Measurements from ENCODE around the gene BRMS1. TPM values are rescaled to one million over a fixed set of nuclear protein-coding genes. Genes with fewer than 3 reads are reported as not detected.
"Not testable (repeated sequence)": the region's sequence is repeated elsewhere in the genome, so short reads cannot be mapped to it uniquely, and the experiment has no call there.

Gene BRMS1
- 10 to 100 TPM; 36.7 to 59.2 (median 42.0) TPM for total RNA-seq

DNA sequence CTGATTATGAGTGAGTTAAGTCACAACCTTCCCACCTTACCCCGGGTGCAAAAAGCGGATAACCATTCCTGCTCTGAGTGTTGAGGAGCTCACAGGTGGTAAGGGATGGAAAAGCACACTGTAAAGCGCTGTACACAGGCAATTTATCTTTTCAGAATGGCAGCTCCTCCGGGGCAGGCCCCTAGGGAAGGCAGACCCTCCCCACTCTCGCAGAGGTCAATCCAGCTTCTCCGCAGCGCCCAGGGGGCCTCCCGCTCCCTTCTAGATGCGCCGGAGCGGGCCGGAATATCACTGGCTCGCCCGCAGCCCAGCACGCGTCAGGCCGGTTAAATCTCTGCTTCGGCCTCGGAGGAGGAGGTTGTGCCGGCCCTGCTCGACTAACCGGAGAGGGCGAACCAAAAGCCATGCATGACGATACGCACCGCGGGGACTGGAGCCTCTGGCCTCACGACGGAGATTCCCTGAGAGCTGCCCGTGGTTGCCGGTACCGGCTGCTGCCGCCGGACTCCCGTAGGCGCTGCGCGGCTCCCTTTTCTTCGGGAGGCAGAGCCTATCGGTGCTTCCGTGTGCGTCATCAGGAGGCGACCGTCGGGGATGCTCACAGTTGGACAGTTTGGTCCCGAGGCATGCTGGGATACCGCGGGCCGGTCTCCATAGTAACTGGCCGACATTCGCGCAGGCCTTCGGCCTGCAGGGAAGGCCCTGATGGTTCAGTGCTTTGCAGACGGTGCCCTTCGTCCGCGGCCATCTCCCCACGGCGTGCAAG, at the start of gene BRMS1:
TSS of gene BRMS1 (minus strand) at position 555 of the 766 bp plus-strand sequence. CDS start 2,870 bp downstream, outside the sequence.
- peak; percentile 80 for ATAC-seq (ENCODE audit: low FRiP score)
- TF ChIP-seq, protein P1, sequence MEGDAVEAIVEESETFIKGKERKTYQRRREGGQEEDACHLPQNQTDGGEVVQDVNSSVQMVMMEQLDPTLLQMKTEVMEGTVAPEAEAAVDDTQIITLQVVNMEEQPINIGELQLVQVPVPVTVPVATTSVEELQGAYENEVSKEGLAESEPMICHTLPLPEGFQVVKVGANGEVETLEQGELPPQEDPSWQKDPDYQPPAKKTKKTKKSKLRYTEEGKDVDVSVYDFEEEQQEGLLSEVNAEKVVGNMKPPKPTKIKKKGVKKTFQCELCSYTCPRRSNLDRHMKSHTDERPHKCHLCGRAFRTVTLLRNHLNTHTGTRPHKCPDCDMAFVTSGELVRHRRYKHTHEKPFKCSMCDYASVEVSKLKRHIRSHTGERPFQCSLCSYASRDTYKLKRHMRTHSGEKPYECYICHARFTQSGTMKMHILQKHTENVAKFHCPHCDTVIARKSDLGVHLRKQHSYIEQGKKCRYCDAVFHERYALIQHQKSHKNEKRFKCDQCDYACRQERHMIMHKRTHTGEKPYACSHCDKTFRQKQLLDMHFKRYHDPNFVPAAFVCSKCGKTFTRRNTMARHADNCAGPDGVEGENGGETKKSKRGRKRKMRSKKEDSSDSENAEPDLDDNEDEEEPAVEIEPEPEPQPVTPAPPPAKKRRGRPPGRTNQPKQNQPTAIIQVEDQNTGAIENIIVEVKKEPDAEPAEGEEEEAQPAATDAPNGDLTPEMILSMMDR (IDR thresholded peaks at IDR 0.05), result no peak
- DNase-seq (ENCODE audit: low spot score), result peak; percentile 98

GRCh38 chr11:66393954-66394353, 49.0 kb upstream of the BRMS1 start:
- ATAC-seq (ENCODE audit: low FRiP score) (no peak), DNase-seq (ENCODE audit: low spot score) (no peak)
- TF ChIP-seq, protein P1 (IDR thresholded peaks at IDR 0.05), result no peak

- ATAC-seq (ENCODE audit: low FRiP score), result no peak
Observed at GRCh38 chr11:66391322-66391721, 46.4 kb upstream of the BRMS1 start.

GRCh38 chr11:66388780-66389386, 44.0 kb upstream of the BRMS1 start:
- ATAC-seq (ENCODE audit: low FRiP score) (peak; percentile 53), DNase-seq (ENCODE audit: low spot score) (no peak)
- TF ChIP-seq, protein P1 (IDR thresholded peaks at IDR 0.05), result no peak

More at GRCh38 chr11:66391322-66391721, 46.4 kb upstream of the BRMS1 start:
- no peak for DNase-seq (ENCODE audit: low spot score)
- TF ChIP-seq, protein P1 (IDR thresholded peaks at IDR 0.05), result no peak

DNA sequence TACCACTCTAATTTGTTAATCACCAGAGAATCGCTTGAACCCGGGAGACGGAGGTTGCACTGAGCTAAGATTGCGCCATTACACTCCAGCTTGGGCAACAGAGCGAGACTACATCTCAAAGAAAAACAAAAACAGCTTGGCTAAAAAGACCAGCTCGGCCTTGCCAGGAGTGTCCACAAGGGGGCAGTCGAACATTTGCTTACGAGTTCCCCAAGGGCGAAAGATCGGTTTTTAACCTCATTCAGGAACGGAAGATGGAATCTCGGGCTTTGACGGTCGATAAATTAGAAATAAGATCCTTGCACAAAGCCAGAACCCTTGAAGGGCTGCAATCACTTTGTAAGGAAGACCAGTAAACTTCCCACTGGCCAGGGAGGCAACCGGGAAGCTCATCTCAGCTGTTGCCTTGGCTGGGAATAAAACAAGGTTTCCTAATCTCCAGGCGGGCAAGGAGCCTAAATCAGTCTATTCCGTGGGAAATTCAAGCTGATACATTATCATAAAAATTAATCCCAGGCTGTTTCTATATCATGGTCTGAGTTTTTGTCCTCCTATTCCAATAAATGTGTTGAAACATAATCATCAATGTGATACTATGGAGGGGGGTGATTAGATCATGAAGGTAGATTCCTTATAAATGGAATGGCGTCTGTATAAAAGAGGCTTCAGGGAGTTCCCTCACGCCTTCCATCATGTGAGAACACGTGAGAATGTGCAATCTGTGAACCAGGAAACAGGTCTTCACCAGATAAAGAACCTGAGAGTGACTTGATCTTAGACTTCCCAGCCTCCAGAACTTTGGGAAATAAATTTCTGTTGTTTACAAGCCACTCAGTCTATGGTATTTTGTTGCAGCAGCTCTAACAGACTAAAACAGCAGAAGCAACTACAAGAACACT, 41.5 kb upstream of the BRMS1 start:
- peak; percentile 66 for ATAC-seq (ENCODE audit: low FRiP score)
- peak; percentile 95 for DNase-seq (ENCODE audit: low spot score)
- TF ChIP-seq, protein P1 (IDR thresholded peaks at IDR 0.05), result no peak

DNA sequence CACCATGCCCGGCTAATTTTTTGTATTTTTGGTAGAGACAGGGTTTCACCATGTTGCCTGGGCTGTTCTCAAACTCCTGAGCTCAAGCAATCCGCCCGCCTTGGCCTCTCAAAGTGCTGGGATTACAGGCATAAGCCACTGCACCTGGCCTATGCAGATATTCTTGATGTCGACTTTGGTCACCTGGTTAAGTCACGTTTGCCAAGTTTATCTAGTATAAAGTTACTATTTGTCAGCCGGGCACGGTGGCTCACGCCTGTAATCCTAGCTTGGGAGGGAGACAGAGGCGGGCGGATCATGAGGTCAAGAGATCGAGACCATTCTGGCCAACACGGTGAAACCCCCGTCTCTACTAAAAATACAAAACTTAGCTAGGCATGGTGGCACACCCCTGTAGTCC, 39.4 kb upstream of the BRMS1 start:
- DNase-seq (ENCODE audit: low spot score); ATAC-seq (ENCODE audit: low FRiP score): not testable (repeated sequence)

- not testable (repeated sequence) for ATAC-seq (ENCODE audit: low FRiP score); DNase-seq (ENCODE audit: low spot score)
Observed at GRCh38 chr11:66380264-66380663, 35.4 kb upstream of the BRMS1 start.

DNA sequence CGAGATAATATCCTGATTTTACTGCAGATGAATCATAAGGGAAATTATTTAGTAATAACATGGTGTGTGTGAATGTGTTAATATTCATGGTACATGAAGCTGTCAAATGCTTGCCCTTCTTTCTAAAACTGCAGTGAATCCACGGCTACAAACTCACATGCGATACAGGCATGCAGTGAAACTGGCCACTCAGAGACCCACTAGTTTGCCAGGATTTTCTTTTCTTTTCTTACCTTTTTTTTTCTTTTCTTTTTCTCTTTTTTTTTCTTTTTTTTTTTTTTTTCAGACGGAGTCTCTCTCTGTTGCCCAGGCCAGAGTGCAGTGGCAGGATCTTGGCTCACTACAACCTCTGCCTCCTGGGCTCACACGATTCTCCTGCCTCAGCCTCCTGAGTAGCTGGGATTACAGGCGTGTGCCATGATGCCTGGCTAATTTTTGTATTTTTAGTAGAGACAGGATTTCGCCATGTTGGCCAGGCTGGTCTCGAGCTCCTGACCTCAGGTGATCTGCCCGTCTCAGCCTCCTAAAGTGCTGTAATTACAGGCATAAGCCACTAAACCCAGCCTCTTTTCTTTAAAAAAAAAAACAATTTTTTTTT, 28.9 kb upstream of the BRMS1 start:
- DNase-seq (ENCODE audit: low spot score); ATAC-seq (ENCODE audit: low FRiP score): not testable (repeated sequence)

All from omental fat pad (tissue), 4 donors.